Measurements from ENCODE around the gene SPEM2.

Gene SPEM2

DNA sequence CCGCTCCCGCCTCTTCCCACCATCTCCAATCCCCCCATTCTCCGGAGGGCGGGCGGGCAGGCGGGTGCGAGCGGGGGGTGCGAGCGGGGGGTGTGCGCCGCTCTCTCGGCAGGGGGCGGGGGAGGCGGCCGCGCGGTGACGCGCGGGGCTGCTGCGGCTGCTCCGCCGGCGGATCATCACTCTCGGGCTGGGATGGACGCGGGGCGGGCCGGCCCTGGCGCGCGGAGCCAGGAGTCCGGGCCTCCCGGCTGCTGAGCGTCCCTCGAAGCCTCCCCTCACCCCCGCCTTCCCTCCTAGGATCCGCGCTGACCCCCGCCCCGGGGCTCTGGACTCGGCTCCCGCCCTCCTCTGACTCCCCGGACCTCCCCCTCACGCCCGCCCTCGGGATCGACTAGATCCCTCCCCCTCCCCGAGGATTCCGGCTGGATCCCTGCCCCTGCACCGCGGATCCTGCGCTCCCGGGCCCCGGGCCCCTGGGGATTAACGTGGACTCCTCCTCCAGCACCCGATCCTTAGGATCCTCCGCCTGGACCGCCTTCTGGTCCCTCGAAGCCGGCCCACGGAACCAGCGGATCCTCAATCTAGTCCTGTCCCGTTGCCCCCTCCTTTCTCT lies 20.6 kb upstream of the SPEM2 start:
- no peak for DNase-seq

DNA sequence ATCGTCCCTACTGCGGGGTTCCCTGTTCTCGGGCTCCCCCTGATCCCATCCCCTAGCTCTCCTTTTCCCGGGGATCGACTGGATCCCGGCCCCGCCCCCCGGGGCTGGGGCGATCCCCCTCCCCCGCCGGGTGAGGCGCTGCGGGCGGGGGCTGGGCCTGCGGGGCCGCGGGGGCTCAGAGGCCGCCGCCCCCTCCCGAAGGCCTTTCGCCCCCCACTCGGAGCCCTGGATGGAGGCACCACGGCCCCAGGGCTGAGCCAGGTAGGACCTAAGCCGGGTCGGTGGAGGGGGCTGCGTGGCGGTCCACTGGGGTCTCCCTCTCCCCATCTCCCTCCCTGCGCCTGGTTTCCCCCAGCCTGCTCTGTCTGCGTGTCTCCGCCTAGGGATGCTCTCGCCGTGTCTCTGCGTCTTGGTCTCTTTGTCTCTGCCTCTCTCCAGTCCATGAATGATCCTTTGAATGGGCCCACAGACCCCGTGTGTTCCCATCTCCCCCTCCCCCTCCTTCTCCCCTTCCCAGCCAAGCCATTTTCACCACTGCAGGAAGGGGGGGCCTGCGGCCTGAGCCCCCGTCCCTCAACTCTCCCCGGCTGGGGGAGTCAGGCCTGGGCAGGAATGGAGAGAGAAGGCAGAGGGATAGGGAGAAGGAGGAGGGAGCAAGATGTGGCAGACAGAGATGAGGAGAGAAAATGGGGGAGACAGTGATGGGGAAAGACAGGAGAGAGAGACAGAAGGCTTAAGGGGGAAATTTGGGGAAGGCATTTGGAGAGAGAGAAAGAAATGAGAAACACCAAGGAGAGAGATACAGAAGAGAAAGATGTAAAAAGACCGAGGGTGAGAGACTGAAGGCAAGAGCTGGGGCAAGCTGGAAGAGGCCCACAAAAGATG lies 19.8 kb upstream of the SPEM2 start:
- DNase-seq, result no peak

DNA sequence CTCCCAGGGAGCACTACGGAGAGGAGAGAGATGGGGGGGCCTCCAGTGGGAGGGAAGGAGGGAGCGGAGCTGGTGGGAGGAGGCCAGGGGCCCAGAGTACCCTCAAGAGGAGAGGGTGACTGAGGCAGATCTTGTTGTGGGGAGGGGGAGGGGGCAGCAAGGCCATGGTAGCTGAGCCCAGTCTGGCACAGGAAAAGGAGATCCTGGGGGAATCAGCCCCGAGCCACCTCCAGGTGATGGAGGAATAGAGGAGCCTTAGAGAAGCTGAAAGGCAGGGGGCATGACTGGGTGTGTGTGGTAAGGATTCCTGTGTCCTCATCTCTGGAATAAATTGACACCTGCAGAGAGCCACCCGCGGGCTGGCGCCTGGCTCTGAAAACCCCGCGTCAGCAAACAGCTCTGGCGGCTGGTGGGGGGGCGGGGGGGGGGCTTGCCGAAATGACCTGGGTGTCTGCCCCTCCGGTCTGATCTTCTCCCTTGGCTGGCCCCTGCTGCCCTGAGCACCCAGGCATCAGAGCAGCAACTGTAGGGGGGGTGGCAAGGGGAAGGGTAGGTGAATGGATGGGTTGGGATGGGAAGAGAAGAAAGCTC lies 19.1 kb upstream of the SPEM2 start:
- no peak for DNase-seq

DNA sequence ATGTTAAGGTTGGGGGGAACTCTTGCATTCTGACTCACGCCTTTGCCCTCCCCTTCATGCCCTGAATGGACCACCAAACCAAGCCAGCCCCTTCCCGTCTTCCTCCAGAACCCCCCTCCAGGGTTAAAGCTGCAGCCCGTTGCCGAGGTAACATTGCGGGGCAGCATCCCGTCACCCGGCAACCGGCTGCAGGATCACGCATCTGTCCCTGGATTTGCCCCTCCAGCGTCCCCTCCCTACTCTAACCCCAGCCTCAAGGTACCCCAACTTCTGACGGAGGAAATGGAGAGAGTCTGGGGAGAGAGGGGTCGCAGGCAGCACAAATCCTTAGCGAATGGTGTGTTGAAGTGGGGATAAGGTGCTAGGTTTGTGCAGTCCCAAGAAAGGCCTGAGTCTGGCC lies 18.3 kb upstream of the SPEM2 start:
- no peak for DNase-seq

DNA sequence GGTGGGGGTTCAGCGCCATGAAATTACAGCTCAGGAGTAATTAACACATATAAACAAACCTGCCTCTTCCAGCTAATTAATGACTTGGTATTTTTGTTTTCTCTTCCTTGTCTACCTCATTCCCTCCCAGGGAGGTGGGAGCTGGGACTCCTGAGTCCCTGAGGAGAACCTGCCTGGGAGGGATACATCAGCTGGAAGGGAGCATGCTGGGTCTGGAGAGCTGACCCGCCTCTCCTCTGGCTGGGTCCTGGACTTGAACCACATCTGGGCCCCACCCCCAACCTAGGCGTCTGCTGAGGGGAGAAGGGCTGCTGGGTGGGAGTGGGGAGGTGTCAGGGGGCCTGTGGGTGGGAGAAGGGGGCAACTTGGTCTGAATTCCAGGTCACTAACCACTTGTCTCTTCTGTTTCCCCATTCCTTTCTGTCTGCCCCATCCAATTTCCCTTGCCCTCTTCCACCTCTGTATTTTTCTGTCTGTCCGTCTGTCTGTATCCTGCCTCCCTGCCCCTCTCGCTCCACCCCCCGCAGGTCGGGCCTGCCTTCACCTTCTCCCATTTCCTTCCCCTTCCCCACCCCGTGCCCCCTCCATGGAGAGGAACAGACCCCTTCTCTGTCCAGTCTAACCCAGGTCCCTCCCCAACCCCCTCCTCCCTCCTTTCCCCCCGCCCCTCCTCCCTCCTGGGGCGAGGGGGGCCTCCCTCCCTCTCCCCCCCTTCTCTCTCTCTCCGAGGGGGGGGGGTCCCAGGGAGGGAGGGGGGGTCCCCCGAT lies 17.7 kb upstream of the SPEM2 start, which contains the start of gene NLGN2:
NLGN2 (plus strand) TSS at position 361 of the 767 bp plus-strand sequence. CDS start 411 bp downstream, outside the sequence.
- no peak for DNase-seq

DNA sequence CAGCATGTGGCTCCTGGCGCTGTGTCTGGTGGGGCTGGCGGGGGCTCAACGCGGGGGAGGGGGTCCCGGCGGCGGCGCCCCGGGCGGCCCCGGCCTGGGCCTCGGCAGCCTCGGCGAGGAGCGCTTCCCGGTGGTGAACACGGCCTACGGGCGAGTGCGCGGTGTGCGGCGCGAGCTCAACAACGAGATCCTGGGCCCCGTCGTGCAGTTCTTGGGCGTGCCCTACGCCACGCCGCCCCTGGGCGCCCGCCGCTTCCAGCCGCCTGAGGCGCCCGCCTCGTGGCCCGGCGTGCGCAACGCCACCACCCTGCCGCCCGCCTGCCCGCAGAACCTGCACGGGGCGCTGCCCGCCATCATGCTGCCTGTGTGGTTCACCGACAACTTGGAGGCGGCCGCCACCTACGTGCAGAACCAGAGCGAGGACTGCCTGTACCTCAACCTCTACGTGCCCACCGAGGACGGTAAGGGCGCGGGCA lies 17.1 kb upstream of the SPEM2 start:
- no peak for DNase-seq

DNA sequence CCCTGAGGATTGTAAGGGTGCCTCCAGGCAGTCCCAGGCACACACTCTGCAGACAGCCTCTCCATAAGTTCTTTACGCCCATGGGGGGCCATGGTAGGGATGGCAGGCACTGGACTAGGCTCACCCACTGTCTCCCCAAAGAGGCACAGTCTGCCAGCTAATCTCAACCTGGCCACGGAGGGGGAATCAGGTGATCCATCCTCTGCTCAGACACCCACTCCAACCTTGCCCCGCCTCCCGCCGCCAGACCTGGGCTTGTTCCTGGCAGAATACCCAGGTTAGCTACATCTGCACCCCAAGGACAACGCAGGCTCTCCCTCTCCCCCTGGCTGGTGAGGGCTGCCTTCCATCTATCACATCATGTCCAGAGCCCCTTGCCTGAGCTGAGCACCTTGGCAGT lies 16.6 kb upstream of the SPEM2 start:
- no peak for DNase-seq

DNA sequence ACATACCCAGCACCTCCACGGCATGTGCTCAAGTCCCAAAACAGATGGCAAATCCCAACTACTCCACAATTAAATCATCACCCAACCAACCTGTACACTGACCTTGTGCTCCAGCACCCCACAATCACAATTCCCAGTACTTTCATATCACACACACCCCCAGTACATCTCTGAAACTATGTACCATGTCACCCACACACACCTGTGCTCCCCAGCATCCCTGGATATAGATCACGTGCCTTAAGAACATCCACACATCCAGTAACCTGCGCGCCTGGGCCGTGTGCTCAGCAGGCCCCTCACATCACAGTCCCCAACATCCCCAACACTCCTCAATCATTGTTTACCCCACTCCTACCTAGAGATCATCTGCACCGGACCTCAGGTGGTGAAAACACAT lies 15.7 kb upstream of the SPEM2 start:
- DNase-seq, result no peak

DNA sequence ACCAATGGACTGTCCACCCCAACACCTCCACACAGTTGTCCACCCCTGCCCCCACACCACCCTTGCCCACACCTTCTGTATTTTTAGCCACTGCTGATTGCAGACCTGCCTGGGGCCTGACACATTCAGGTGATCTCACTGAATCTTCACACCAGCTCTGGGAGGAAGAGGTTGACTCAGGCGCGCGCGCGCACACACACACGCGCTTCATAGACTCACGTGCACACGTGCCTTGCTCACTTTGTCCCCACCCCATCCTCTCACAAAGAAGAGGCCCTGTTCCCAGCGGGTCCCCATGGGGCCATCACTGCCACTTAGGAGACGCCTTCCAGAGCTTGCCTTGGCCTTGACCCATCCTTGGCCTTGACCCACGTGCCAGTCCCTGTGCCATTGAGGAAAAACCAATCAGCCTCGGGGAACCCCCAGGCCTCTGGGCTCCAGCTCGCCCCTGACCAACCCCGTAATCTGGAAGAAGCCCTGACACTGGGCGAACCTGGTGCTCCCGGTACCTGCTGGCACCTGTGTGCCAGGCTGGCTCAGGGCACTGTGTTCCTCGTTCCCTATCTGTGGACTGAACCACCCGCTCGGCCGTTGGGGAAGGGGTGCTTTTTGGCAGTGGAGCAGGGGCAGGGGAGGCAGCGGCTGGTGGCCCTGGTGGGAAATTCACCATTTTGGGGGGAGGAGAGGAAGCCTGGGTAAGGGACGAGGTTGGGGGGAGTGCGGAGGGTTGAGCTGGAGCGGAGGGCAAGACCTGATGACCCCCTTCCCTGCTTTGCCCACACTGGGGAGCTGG lies 14.6 kb upstream of the SPEM2 start:
- no peak for DNase-seq

DNA sequence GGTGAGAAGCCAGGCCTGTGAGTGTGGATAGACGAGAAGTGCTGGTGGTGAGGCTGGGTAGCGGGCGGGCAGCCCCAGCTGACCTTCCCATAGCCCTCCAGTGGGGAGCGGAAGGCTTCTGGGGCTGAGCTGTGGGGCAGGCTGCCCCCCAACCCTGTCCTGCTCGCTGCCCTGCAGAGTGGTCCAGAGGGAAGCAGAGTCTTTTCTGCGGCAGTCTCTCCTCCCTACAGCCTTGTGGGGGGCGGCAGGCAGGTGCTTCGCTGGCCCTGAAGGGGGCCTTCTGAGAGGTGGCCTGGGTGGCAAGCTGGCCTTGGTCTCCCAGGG lies 14.0 kb upstream of the SPEM2 start:
- DNase-seq, result no peak

DNA sequence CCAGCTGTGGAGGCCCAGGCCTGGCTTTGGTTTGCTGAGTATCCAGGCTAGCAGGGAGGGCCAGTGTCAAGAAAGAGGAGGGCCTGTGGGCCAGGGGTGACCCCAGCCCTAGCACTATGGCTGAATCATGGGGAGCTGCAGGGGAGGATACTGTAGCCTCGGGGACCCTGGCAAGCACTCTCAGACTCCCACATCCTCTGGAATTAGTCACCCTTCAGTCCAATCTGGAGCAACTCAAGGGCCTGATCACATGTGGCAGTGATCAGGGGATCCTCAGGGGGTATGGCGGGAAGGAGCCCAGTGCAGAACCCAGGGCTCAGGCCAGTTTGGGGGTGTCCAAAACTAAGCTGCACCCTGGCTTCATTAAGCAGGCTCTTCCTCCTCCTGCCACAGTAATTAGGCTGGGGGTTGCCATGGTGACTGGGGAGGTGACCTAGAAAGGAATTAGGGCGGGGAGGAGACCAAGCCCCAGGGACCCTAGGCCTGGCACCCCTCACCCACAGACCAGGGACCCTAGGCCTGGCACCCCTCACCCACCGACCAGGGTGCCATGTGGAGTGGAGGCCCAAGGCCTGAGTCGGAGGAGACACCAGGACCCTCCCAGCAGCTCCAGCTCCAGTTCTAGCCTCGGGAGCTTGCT lies 11.9 kb upstream of the SPEM2 start:
- DNase-seq, result no peak

DNA sequence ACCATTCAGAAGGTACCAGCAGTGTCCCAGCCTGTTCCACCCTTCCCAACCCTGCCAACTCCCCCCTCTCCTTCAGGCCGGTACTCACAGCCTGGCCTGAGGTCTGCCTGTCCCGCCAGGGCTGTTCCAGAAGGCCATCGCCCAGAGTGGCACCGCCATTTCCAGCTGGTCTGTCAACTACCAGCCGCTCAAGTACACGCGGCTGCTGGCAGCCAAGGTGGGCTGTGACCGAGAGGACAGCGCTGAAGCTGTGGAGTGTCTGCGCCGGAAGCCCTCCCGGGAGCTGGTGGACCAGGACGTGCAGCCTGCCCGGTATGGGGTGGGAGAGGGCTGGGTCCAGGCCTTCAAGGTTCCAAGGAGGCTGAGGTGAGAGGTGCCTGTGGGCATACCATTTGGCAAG lies 10.6 kb upstream of the SPEM2 start:
- DNase-seq, result no peak

DNA sequence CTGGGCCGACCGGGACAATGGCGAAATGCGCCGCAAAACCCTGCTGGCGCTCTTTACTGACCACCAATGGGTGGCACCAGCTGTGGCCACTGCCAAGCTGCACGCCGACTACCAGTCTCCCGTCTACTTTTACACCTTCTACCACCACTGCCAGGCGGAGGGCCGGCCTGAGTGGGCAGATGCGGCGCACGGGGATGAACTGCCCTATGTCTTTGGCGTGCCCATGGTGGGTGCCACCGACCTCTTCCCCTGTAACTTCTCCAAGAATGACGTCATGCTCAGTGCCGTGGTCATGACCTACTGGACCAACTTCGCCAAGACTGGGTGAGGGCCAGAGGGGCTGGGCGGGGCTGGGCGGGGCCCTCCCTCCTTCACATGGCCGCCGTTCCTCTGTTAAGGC lies 9.6 kb upstream of the SPEM2 start:
- no peak for DNase-seq

DNA sequence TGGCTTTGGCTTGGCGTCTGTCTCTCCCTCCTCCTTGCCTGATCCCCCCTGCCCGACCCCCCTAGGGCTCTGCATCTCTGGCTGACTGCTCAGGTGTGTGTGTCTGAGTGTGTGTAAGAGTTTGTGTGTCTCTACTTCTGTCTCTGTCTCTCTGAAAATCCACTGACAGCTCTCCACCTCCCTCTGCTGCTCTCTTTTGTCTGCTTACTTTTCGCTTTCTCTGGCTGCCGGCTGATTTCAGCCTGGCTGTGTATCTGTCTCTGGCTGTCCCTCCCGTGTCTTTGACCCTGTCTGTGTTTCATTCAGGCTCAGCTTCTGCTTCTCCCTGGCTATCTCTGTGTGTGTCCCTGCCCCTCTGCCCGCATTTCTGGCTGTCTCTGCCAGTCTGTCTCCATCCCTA lies 9.1 kb upstream of the SPEM2 start:
- DNase-seq, result no peak

DNA sequence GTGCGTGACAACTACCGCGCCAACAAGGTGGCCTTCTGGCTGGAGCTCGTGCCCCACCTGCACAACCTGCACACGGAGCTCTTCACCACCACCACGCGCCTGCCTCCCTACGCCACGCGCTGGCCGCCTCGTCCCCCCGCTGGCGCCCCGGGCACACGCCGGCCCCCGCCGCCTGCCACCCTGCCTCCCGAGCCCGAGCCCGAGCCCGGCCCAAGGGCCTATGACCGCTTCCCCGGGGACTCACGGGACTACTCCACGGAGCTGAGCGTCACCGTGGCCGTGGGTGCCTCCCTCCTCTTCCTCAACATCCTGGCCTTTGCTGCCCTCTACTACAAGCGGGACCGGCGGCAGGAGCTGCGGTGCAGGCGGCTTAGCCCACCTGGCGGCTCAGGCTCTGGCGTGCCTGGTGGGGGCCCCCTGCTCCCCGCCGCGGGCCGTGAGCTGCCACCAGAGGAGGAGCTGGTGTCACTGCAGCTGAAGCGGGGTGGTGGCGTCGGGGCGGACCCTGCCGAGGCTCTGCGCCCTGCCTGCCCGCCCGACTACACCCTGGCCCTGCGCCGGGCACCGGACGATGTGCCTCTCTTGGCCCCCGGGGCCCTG lies 8.3 kb upstream of the SPEM2 start:
- no peak for DNase-seq

DNA sequence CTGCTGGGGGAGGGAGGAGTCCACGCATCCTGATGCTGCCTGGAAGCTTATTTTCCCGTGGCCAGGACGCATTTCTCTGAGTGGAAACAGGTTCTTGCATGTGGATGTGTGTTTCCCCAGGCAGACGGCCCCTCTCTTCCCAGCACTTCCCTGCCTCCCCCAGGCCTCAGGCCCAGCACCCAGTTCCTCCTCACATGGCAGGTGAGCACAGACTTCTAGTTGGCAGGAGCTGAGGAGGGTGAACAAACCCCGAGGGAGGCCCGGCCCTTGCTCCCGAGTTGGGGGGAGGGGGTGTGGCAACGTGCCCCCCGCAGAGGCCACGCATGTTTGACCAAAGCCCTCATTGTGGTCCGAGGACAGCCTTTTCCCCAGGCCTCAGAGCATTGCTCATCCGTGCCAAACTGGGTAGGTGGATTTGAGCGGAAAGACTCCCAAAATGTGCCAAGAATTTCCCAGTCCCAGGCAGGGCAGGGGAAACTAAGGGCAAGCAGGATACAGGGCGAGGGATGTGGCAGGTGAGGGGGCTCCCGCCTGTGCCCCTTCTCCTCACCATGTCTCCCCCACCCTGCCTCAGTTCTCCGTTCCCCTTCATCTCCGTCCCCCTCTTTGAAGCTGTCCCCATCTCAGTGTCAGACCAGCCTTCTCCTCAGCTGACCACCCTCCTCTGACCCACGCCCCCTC lies 6.8 kb upstream of the SPEM2 start:
- no peak for DNase-seq

DNA sequence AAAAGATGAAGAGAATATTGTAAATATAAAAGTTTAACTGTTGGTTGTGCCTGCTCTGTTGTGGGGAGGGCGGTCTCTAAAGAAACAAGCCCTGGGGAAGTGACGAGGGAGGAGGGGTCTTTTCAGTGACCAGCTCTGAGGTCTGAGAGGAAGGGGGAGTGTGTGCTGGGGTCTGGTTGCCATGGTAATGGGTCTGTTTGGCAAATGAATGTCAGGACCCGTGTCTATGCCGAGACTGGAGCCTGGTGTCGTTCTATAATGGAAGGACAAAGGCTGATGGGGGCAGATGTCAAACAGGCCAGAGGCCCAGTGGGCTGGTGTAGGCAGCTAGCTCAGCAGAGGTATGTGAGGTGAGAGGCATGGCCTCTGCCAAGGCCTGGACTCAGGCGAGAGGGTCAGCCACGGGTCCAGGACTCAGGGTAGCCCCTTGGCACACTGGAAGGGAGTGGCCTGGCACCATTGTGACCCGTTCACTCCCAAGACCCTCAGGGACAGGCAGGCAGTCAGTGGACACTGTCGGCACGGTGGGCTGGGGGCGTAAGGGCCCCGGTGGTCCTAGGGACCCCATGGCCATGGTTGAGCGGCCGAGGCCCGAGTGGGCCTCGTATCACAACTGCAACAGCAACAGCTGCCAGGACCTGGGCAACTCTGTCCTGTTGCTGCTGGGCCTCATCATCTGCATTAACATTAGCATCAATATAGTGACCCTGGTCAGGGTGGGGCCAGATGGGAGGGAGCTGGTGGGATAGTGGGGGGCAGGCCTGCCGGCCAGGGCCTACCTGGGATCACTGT lies 5.4 kb upstream of the SPEM2 start, which contains the start of gene SPEM1:
SPEM1 (plus strand) TSS at position 506 of the 792 bp plus-strand sequence; CDS start at position 567, 61 bp downstream.
- DNase-seq, result no peak

DNA sequence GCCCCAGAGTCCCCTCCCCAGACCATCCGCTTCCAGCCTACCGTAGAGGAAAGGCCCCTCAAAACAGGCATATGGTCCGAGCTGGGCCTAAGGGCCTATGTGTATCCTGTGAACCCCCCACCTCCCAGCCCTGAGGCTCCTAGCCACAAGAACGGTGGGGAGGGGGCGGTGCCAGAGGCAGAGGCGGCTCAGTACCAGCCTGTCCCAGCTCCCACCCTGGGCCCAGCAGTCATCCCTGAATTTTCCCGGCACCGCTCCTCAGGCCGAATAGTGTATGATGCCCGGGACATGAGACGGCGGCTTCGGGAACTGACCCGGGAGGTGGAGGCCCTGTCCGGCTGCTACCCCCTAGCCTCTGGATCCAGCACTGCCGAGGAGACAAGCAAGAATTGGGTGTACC lies 4.2 kb upstream of the SPEM2 start:
- DNase-seq, result no peak

DNA sequence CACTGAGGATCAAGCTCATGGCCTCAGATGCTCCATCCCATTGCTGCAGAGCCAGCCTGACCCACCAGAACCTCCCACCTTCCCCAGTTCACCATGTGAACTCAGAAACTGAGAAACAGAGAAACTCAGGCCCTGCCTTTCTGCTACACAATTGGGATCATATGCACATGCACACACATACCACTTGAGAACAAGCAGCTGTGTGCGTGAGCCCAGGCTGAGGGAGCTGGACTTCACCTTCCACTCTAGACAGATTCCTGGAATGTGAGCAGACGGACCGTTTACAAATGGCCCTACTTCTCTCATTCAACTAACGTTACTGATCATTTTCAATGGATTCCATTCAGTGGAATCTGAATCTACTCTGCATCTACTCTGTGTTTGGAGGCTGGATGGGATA lies 1.7 kb upstream of the SPEM2 start:
- no peak for DNase-seq

DNA sequence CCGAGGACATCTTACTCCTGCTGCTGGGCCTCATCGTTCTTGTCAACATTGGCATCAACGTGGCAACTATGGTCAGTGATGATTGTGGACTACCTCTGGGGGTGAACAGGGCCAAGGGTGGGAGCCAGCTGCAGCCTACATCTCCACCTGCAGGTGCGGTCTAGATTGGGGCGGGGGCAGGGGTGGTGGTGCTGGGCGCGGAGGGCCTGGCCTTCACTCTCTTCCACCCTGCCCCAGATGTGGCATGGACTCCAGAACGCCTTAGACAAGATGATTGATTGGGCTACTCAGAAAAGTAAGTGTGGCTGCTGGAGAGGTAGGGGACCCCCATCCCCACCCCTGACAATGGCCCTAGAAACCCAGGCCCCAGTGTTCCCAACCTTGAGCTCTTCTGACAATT lies 340 bp downstream of the SPEM2 start:
- DNase-seq, result no peak

Data from GDM1 (cell line).